GM06990 (cell line): ENCODE results near the gene NXPH4.

Experiments
- DNase-seq: peaks from one replicate; pipeline ENCODE4 v3.0.0-alpha.2; 2011; ENCODE audit not compliant: insufficient read length; ENCODE audit errors: extremely low read depth
- H3K27me3 ChIP-seq: replicated peaks from 2 replicates; pipeline ENCODE4 v1.6.0; 2011; ENCODE audit warnings: low read length; ENCODE audit not compliant: control insufficient read depth, insufficient read depth
- H3K36me3 ChIP-seq: 2 replicates; pipeline ENCODE4 v1.5.1; 2011; ENCODE audit warnings: low read length; ENCODE audit not compliant: control insufficient read depth, insufficient read depth
- H3K4me3 ChIP-seq: replicated peaks from 2 replicates; pipeline ENCODE4 v1.5.1; 2011; ENCODE audit warnings: low read depth, mild to moderate bottlenecking, control low read depth, low read length
- TF ChIP-seq, protein P1 (sequence below): IDR thresholded peaks from 2 replicates; pipeline ENCODE4 v1.5.1; 2011; ENCODE audit warnings: low read length, control low read depth, mild to moderate bottlenecking, inconsistent platforms; ENCODE audit not compliant: insufficient read depth, poor library complexity, severe bottlenecking

The NXPH4 gene

DNA sequence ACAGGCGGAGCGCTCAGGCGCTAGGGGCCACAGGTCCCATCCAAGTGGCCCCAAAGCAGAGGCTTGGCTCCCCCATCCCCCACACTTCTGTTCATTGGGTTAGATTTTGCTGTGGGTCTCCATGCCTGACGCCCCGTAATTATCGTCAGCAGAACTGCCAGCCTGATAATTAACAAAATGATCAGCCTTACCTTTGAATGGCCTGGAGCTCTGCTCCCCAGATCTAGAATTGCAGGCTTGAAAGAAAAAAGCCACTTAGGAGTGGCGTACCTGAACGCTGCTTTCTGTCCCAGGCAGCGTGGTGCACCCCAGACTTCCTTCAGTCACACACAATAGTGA is 40.5 kb upstream of the NXPH4 start:
- H3K27me3 ChIP-seq, result no peaks in the 10 kb centered on the region; the same call in 1 of the 2 replicates
- H3K36me3 ChIP-seq, result no peaks in the 10 kb centered on the region

DNA sequence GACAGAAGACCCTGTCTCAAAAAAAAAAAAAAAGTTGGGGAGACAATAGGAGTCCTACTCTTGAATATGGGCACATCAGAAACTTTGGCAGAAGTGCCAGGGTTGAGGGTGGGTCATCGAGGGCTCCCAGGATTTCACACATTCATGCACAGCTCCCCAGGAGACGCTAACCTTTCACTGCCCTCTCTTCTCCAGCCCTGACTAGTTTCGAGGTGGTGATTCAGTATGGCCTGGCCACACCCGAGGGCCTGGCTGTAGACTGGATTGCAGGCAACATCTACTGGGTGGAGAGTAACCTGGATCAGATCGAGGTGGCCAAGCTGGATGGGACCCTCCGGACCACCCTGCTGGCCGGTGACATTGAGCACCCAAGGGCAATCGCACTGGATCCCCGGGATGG is 39.7 kb upstream of the NXPH4 start:
- H3K36me3 ChIP-seq, result no peaks in the 10 kb centered on the region
- DNase-seq, result no peak
- no peaks in the 10 kb centered on the region; the same call in 1 of the 2 replicates for H3K27me3 ChIP-seq
- no peak overlapping the region for H3K4me3 ChIP-seq
- TF ChIP-seq, protein P1, sequence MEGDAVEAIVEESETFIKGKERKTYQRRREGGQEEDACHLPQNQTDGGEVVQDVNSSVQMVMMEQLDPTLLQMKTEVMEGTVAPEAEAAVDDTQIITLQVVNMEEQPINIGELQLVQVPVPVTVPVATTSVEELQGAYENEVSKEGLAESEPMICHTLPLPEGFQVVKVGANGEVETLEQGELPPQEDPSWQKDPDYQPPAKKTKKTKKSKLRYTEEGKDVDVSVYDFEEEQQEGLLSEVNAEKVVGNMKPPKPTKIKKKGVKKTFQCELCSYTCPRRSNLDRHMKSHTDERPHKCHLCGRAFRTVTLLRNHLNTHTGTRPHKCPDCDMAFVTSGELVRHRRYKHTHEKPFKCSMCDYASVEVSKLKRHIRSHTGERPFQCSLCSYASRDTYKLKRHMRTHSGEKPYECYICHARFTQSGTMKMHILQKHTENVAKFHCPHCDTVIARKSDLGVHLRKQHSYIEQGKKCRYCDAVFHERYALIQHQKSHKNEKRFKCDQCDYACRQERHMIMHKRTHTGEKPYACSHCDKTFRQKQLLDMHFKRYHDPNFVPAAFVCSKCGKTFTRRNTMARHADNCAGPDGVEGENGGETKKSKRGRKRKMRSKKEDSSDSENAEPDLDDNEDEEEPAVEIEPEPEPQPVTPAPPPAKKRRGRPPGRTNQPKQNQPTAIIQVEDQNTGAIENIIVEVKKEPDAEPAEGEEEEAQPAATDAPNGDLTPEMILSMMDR, result no peak

More for the DNA sequence above, 40.5 kb upstream of the NXPH4 start:
- no peak for DNase-seq
- H3K4me3 ChIP-seq, result no peak overlapping the region
- TF ChIP-seq, protein P1, result no peak

DNA sequence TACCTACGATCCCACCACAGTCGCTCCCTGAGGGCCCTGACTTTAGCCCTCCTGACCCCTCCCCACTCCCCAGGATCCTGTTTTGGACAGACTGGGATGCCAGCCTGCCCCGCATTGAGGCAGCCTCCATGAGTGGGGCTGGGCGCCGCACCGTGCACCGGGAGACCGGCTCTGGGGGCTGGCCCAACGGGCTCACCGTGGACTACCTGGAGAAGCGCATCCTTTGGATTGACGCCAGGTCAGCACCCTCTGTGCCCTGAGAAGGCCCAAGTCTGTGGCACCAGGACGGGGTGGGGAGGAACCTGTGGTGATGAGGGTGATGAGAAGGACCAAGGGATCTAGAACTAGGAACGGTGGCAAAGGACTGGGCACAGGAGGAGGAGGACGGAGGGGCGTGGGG is 39.2 kb upstream of the NXPH4 start:
- TF ChIP-seq, protein P1, result no peak
- H3K36me3 ChIP-seq, result no peaks in the 10 kb centered on the region
- H3K27me3 ChIP-seq, result no peaks in the 10 kb centered on the region; the same call in 1 of the 2 replicates
- no peak overlapping the region for H3K4me3 ChIP-seq
- no peak for DNase-seq

DNA sequence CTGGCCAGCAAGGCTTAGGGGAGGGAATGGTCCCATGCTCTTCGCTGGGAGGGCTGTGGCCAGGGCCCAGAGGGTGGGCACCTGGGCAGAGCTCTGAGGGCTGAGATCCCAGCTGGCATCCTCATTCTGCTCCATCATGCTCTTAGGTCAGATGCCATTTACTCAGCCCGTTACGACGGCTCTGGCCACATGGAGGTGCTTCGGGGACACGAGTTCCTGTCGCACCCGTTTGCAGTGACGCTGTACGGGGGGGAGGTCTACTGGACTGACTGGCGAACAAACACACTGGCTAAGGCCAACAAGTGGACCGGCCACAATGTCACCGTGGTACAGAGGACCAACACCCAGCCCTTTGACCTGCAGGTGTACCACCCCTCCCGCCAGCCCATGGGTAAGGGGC is 38.4 kb upstream of the NXPH4 start:
- Histone ChIP-seq H3K27me3 (no peaks in the 10 kb centered on the region; the same call in 1 of the 2 replicates), H3K36me3 (no peaks in the 10 kb centered on the region), H3K4me3 (no peak overlapping the region)
- TF ChIP-seq, protein P1, result no peak
- DNase-seq, result no peak

DNA sequence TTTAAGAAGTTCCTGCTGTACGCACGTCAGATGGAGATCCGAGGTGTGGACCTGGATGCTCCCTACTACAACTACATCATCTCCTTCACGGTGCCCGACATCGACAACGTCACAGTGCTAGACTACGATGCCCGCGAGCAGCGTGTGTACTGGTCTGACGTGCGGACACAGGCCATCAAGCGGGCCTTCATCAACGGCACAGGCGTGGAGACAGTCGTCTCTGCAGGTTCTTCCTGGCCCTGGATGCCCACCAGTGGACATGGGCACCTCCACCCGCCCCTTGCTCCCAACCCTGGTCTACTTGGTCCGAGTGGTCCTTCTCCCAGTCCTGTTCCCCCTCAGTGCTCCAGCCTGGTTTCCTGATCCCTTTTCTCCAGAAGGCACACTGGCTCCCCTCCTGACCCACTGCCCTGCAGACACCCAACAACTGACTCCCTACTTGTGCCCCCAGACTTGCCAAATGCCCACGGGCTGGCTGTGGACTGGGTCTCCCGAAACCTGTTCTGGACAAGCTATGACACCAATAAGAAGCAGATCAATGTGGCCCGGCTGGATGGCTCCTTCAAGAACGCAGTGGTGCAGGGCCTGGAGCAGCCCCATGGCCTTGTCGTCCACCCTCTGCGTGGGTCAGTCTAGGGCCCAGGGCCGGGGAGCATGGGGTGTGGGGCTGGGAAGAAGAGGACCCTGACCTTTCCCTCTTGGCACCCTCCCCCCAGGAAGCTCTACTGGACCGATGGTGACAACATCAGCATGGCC is 37.1 kb upstream of the NXPH4 start:
- no peak for DNase-seq
- TF ChIP-seq, protein P1, result no peak
- no peak overlapping the region for H3K4me3 ChIP-seq
- H3K27me3 ChIP-seq, result no peaks in the 10 kb centered on the region; the same call in 1 of the 2 replicates
- H3K36me3 ChIP-seq, result no peaks in the 10 kb centered on the region

DNA sequence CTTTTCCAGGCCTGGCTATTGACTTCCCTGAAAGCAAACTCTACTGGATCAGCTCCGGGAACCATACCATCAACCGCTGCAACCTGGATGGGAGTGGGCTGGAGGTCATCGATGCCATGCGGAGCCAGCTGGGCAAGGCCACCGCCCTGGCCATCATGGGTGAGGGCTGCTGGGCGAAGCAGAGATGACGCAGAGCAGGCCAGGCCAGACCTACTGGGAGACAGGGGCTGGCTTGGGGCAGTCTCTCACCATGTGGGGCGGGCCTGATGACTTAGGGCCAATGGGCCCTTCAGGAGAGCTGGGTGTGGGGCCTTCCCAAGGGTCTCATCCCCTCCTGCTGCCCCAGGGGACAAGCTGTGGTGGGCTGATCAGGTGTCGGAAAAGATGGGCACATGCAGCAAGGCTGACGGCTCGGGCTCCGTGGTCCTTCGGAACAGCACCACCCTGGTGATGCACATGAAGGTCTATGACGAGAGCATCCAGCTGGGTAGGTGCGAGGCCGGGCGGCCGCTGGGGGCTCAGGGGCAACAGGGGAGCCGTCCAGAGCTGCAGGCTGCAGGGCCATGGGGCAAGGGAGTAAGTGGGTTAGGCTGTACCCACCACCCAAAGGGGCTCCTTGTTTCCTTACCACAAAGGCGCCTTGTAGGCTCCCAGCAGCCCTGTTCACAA is 36.1 kb upstream of the NXPH4 start:
- H3K27me3 ChIP-seq, result peaks cover 1% of the 10 kb centered on the region; the same call in 1 of the 2 replicates
- no peak for DNase-seq
- H3K4me3 ChIP-seq, result no peak overlapping the region
- TF ChIP-seq, protein P1, result no peak
- no peaks in the 10 kb centered on the region for H3K36me3 ChIP-seq
